Endothelial cell (in vitro differentiated cells): ENCODE data around the gene DEF6. TPM values are rescaled to one million over a fixed set of nuclear protein-coding genes. Genes with fewer than 3 reads are reported as not detected.

Experiments used
- DNase-seq: peaks from one replicate; pipeline ENCODE4 v3.0.0; 2021; ENCODE audit warnings: low spot score
- H3K27ac Mint-ChIP-seq: one replicate; pipeline ENCODE4 v1.8.0; 2021; ENCODE audit warnings: mixed read lengths, inconsistent platforms; ENCODE audit not compliant: unreplicated experiment
- H3K27me3 Mint-ChIP-seq: one replicate; pipeline ENCODE4 v1.8.0; 2021; ENCODE audit warnings: mild to moderate bottlenecking, moderate library complexity, mixed read lengths, inconsistent platforms; ENCODE audit not compliant: unreplicated experiment
- H3K36me3 Mint-ChIP-seq: one replicate; pipeline ENCODE4 v1.8.0; 2021; ENCODE audit warnings: mild to moderate bottlenecking, low read depth, mixed read lengths, inconsistent platforms; ENCODE audit not compliant: unreplicated experiment
- H3K4me1 Mint-ChIP-seq: one replicate; pipeline ENCODE4 v1.8.0; 2021; ENCODE audit warnings: mild to moderate bottlenecking, mixed read lengths, inconsistent platforms; ENCODE audit not compliant: unreplicated experiment
- H3K4me3 Mint-ChIP-seq: one replicate; pipeline ENCODE4 v1.8.0; 2021; ENCODE audit warnings: mild to moderate bottlenecking, mixed read lengths, inconsistent platforms; ENCODE audit not compliant: unreplicated experiment
- H3K9me3 Mint-ChIP-seq: one replicate; pipeline ENCODE4 v1.8.0; 2021; ENCODE audit warnings: mixed read lengths, inconsistent platforms; ENCODE audit not compliant: unreplicated experiment
- total RNA-seq: library from RNA; stranded (reverse); fragmentation: NEBNext Ultra II Directional; extraction: Animal tissue kit (Norgen Biotek cat#: 25700); gene quantifications from one replicate; pipeline ENCODE4 v1.2.1, GENCODE V29; 2021; ENCODE audit not compliant: unreplicated experiment
- TF ChIP-seq, protein P1 (sequence below): fragments of 200-600 bp; sonication (generic); IDR thresholded peaks from one replicate; pipeline ENCODE4 v1.5.0; 2021; ENCODE audit warnings: antibody characterized with exemption; ENCODE audit not compliant: unreplicated experiment

The DEF6 gene
- total RNA-seq, 1 donor from 2014 or later: 24.0 TPM

- peaks cover 51% of the 10 kb centered on the region for H3K4me1 Mint-ChIP-seq
- H3K9me3 Mint-ChIP-seq: no peaks in the 10 kb centered on the region
- H3K27ac Mint-ChIP-seq: no peak overlapping the region
- DNase-seq: no peak
- no peak overlapping the region for H3K4me3 Mint-ChIP-seq
- H3K36me3 Mint-ChIP-seq: peaks cover 15% of the 10 kb centered on the region
- H3K27me3 Mint-ChIP-seq: peaks cover 8% of the 10 kb centered on the region
- TF ChIP-seq, protein P1, sequence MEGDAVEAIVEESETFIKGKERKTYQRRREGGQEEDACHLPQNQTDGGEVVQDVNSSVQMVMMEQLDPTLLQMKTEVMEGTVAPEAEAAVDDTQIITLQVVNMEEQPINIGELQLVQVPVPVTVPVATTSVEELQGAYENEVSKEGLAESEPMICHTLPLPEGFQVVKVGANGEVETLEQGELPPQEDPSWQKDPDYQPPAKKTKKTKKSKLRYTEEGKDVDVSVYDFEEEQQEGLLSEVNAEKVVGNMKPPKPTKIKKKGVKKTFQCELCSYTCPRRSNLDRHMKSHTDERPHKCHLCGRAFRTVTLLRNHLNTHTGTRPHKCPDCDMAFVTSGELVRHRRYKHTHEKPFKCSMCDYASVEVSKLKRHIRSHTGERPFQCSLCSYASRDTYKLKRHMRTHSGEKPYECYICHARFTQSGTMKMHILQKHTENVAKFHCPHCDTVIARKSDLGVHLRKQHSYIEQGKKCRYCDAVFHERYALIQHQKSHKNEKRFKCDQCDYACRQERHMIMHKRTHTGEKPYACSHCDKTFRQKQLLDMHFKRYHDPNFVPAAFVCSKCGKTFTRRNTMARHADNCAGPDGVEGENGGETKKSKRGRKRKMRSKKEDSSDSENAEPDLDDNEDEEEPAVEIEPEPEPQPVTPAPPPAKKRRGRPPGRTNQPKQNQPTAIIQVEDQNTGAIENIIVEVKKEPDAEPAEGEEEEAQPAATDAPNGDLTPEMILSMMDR: no peak
Observed at GRCh38 chr6:35368038-35368887, 70.6 kb downstream of the DEF6 start.

DNA sequence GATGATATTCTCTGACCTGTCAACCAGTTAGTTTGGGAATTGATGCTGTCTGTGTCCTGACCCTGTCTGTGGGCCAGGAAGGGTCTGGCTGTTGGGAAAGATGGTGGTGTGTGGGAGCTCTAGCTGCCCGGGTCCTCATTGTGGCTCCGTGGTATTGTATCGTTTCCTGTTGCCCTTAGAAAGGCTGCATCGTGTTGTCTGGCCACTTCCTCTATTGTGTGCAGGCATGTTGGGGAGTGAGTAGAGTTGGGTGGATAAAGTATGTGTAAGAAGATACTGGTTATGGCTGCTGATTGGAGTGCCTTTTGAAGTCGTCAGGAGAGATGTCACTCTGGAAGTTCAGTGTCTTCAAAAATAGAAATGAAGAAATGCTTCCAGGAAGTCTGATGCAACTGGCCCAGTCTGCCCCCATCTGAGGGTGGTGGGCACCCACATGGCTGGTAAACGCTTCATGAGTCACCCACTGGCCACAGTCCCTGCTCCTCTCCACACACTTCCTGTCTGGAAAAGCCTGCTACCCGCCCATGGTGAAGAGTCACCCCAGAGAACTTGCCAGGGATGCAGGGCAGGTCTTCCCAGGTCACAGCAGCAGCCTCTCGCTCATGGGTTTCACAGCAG lies 72.6 kb downstream of the DEF6 start:
- Mint-ChIP-seq H3K4me1 (peaks cover 49% of the 10 kb centered on the region), H3K9me3 (no peaks in the 10 kb centered on the region), H3K27me3 (peaks cover 8% of the 10 kb centered on the region), H3K36me3 (peaks cover 15% of the 10 kb centered on the region), H3K4me3 (peak overlapping the region; percentile 49), H3K27ac (peak overlapping the region; percentile 78)
- TF ChIP-seq, protein P1: no peak
- no peak for DNase-seq

DNA sequence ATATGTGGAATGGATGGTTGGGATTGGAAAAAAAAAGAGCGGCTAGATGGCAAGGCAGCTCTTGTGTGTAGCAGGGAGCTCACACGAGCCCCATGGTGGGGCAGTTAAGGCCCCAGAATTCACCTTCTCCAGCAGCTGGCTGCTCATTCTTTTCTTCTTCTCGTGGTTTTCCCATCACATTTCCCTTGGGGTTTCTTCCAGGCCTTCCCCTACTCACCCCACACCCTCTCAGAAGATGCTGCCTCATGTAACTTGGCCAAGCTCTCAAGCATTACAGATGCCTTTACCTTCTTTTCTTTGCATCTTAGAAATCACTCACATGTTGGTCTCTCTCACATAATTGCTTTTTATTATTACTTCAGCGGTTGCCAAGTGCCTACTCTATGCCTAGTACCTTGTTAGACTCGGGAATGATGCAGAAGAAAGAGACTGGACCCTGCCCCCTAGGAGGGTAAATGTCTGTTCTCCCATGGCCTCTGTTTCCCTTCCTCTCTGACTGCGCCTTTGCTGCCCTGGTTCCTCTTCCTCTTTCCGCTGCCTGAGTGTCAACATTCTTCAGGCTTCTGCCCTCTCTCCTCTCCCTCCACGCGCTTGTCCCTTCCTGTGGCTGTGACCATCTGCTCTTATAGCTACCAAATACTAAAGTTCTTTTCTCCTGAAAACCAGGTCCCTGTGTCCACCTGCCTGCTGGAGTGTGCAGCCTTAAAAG lies 73.3 kb downstream of the DEF6 start:
- Mint-ChIP-seq H3K27ac (peak overlapping the region; percentile 78), H3K27me3 (peaks cover 8% of the 10 kb centered on the region), H3K9me3 (no peaks in the 10 kb centered on the region), H3K36me3 (peaks cover 11% of the 10 kb centered on the region), H3K4me3 (peak overlapping the region; percentile 12), H3K4me1 (peaks cover 45% of the 10 kb centered on the region)
- TF ChIP-seq, protein P1: no peak
- DNase-seq: no peak

Other genes starting within 250 kb of the DEF6 start
- 0.18 TPM for gene TCP11, start 156.5 kb upstream of the DEF6 start, total RNA-seq
- 1.2 TPM for gene SCUBE3, start 83.9 kb upstream of the DEF6 start, total RNA-seq
- 26.4 TPM for gene ZNF76, start 38.1 kb upstream of the DEF6 start, total RNA-seq
- gene PPARD, start 44.7 kb downstream of the DEF6 start, total RNA-seq: 38.7 TPM
- gene FANCE, start 154.5 kb downstream of the DEF6 start, total RNA-seq: 21.8 TPM
- 1,320 TPM for gene RPL10A, start 170.6 kb downstream of the DEF6 start, total RNA-seq
- gene TEAD3, start 199.3 kb downstream of the DEF6 start, total RNA-seq: 6.3 TPM
- gene TULP1, start 215.1 kb downstream of the DEF6 start, total RNA-seq: not detected